ENCODE measurements around the gene AMPD1.
A peak's percentile ranks its signal among the peaks of the same experiment; 100 is the strongest.

AMPD1 gene

DNA sequence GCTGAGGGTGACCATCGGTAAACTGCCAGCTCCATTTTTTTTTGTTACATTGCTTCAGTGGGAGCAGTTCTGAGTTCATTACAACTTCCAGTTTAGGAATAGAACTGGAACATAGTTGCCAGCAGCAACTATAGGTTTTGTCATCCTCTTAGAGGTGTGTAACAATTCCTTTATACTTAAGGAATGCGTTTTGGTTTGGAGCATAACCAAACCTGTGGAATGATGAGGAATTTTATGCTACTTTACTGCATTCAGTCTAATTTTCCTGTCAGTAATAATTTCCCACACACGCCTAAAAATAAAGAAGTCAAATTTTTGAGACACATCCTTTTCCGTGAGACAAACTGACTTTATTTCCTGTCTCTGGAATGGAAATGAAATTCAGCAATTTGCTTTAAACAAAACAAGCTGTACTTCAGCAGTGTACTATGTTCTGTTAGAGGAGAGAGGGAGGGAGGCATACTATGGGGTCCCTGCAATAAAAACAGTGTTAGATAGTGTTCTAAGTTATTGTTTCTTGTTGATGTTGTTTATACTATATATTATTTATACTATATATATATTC is 4.8 kb upstream of the AMPD1 start:
- DNase-seq (ENCODE audit: low read depth in 3 of 3): no peak

DNA sequence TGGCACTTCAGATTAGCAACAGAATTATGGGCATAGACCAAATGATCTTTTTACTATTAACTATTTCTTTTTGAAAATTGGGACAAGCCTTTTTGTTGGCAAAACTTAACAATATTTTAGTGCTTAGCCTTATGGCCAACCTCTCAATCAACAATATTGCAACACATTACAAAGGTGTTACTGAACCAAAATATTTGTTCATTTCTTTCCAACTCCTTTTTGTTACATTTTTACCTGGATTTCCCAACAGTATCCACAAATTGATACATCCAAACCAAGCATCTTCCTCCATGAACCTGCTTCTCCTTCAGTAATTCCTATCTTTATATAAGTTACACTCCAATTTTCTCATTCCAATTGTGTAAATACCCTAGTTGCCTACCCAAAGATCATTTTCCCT is 1.5 kb upstream of the AMPD1 start:
- no peak for DNase-seq (ENCODE audit: low read depth in 3 of 3)

DNA sequence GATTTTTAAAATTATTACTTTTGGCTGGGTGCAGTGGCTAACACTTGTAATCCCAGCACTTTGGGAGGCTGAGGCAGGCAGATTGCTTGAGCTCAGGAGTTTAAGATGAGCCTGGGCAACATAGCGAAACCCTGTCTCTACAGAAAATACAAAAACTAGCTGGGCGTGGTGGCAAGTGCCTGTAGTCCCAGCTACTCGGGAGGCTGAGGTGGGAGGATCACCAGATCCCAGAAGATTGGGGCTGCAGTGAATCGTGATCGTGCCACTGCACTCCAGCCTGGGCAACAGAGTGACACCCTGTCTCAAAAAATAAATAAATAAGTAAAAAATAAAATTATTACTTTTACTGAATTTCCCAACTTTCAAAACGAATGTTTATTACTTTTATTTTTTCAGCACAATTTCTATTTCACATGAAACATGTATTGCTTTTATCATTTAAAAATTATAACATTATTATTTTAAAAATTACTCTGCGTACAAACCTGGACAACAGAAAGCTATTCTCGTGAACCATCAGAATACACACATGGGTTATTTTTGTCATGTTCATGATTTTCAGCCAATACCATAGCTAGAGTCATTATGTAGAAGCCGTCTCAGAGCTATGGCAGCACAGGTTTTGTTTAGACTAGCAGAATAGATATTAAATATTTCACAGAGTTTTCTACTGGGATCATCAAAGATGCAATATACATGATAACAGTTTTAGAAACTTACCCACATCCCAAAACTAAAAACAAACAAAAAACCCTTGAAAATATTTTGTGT is 621 bp downstream of the AMPD1 start:
- no peak for DNase-seq (ENCODE audit: low read depth in 3 of 3)

DNA sequence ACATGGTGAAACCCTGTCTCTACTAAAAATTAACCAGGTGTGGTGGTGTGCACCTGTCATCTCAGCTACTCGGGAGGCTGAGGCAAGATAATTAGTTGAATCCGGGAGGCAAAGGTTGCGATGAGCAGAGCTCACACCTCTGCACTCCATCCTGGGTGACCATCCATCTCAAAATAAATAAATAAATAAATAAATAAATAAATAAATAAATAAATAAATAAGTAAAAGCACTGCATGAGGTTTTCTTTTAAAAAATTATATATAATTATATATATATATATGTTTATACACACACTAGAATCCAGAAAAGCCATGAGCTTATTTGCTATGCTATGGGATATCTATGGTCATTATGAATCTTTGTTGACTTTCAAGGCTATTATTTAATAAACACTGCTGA is 2.4 kb downstream of the AMPD1 start:
- DNase-seq (ENCODE audit: low read depth in 3 of 3): no peak

DNA sequence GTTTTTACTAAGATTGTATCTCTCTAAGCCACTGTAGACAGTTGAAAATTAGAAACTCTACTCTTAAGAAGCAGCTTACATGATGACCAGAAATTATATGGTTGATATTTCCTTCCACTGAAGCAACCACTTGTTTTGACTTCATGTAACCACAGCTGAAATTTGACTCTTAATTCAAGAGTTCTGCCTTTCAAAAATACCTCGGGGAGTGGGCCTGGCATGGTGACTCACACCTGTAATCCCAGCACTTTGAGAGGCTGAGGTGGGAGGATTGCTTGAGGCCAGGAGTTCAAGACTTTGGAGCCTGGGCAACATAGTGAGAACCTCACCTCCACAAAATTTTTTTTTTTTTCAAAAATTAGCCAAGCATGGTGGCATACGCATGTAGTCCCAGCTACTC is 4.3 kb downstream of the AMPD1 start:
- DNase-seq (ENCODE audit: low read depth in 3 of 3): no peak

DNA sequence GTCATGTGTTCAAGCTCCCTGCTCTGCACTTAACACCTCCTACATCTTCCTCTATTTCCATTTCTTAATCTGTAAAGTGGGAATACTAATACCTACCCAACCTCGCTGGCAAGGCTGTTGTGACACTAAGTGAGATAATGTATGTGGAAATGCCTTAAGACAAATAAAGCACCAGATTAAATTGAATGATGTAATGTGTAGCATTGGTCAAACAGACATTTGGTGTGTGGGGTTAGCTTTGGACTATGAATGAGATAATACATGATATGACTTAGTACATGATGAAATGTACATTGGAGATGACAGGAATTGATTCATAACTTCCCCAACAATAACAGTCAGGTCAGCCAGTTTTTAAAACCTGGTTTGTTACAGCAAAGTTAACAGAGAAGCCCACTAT is 5.2 kb downstream of the AMPD1 start:
- DNase-seq (ENCODE audit: low read depth in 3 of 3): no peak

DNA sequence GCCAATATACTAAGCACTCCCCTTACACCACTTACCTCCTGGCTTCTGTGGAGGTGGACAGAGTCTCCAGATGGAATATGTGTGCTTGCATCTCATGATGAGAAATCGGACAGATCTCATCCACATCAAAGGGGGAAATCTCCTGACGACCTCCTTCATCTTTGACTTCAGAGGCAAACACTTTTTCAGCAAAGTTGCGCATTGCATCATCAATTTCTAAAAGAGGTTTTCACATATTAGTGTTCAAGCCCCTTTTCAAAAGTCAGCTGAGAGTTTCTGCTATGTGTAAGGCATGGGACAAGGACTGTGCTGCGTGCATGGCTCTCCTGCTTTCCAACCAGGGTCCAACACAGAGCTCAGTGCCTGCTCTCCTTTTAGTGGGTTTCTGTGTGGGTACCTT is 6.8 kb downstream of the AMPD1 start:
- no peak for DNase-seq (ENCODE audit: low read depth in 3 of 3)

DNA sequence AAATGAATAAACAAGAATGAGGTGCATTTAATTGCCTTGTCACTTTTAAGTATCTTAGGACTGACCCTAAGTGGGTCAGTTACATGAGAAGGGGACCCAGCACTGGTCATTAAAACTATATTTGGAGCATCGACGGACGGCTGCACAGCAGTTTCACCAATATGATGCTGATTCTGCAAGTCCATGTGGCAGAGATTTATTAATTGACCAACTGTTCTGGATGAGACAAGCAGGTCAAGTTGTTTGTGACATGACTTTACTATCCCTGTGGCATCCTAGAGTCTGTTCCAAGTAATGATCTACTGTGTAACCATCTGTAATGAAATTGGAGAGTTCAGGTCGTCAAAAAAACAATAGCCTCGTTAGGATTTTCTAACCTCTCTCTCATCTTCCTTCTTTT is 9.5 kb downstream of the AMPD1 start:
- DNase-seq (ENCODE audit: low read depth in 3 of 3): no peak

DNA sequence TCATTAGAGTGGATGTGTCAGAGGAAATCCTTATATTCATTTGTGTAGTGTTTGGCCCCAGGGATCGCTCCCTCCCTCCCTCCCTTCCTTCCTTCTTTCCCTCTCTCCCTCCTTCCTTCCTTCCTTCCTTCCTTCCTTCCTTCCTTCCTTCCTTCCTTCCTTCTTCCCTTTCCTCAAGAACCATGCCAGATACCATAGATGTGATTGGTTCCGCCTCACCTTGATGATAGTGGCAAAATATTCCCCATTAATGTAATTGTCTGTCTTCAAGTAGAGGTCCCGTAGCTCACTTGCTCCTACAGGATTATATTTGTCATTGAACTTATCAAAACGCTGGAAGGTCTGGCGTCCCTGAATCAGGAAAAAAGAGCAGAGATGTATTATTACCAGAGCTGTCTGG is 17.7 kb downstream of the AMPD1 start:
- no peak for DNase-seq (ENCODE audit: low read depth in 3 of 3)

DNA sequence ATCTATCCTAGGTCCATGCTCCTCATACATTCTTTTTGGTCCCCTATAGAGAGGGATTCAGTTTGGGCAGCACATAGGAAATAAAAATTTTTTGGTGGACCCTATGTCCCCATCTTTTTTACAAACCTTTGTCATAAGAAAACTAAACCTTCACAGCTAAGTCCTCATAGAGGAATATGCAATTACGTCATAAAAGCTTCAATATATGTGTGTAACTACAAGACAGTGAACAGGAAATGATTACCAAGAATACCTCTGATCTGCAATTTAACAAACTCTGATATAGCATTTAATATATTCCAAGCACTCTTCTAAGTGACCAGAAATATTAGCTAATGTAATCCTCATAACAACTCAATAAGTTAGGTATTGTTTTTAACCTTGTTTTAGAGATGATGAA is 19.2 kb downstream of the AMPD1 start:
- DNase-seq (ENCODE audit: low read depth in 3 of 3): no peak

DNA sequence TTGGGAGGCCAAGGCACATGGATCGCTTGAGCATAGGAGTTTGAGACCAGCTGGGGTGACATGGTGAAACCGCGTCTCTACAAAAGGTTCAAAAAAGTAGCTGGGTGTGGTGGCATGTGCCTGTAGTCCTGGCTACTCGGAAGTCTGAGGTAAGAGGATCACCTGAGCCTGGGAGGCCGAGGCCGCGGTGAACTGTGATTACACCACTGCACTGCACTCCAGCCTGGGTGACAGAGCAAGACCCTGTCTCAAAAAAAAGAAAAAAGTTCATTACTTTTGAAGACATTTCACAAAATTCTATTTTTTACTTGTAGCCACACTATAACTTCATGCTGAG is 23.4 kb downstream of the AMPD1 start:
- DNase-seq (ENCODE audit: low read depth in 3 of 3): no peak

DNA sequence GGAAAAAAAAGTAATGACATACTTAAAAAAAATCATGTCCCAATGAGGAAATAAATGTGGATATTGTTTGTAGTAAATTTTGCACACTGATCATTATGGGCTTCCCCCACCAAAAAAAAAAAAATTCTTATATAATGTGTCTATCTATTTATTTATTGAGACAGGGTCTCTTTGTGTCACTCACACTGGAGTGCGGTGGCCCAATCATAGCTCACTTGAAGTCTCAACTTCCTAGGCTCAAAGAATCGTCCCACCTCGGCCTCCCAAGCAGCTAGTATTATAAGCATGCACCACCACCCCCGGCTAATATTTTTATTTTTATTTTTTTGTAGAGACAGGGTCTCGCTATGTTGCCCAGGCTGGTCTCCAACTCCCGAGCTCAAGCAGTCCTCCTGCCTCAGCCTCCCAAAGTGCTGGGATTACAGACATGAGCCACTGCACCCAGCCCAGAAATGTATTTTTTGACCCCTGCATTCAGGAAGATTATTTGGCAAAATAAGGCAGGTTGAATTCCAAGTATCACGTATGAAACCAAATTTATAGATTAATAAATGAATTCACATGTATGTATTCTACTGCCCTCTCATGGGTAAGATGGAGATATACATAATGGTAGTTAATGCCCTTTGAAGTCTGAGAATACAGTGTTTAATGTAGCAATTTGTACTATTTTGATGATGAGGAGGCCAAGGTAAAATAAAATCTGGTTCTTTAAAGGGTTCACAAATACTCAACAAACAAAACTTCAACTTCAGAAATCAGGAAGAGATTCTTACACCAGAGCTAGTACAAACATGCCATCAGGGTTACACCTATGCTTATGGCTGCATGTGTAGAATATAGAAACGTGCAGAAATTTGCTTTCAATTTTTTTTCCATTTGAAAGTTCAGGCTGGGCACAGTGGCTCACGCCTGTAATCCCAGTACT is 24.1 kb downstream of the AMPD1 start:
- no peak for DNase-seq (ENCODE audit: low read depth in 3 of 3)

DNA sequence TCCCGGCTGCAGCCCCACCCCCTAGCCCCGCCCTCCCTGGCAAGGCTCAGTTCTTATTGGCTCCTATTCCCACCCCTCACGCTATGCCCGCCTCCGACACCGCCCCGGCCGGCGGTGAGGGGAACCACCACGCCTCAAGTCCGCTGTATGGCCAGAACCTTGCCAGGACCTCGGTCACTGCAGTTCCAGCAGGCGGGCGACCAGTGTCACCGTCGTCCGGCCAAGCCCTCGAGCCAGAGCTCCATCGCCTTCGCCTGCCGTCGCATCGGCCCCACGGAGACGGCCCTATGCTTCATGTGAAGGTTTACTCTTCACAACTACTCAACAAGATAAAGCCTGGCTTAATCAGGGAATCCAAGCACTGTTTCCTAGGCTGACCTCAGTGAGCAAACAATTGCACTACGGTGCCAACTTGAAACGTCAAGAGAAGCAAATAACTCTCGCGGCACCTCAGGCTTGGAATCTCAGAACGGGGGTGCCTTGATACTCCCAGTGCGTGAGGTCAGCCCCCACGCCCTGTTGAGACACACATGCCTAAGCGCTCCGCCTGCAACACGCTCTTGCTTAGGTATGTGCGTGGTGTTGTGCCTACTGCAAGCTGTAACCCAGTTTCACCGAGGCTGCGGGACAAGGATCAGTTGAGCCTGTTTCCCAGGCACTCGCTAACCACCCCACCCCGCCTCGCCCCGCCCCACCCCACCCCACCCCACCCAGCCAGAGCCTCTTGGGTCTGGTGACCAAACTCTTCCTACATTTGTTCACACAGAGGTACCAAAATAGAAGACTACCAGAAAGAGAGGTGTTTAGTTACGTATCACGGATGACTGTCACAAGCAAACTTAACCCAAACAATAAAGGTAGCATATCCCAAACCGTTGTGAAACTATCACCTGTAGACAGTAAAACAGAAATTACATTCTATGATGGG is 25.0 kb downstream of the AMPD1 start:
- DNase-seq (ENCODE audit: low read depth in 3 of 3): peak; percentile 66 to 90 (median 74)

DNA sequence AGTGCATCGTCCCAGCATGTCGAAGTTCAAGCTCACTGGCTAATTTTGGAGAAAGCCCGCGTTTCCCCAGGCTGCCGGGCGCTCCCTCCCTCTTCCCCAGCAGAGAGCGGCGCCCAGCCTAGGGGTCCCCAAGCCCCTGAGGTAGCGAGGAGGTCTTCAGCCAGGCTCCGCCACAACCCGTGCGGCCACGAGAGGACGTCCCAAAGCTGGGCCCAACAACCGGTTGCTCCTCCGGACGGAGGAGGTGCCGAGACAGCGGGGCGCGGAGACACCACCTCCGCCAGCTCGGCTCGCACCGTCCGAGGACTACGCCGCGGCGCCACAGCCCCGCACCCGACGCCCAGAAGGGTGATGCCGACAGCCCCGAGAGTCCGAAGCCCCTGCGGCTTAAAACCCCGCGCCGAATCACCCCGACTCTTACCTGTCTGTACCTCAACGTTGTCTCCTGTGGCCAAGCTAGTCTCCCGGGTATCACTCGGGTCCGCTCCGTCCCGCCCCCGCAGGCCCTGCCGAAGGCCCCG is 25.7 kb downstream of the AMPD1 start, which contains the start of gene DENND2C:
Gene DENND2C (minus strand): TSS at position 488 of the 521 bp plus-strand sequence. CDS start 44,065 bp downstream, outside the sequence.
- no peak for DNase-seq (ENCODE audit: low read depth in 3 of 3)

DNA sequence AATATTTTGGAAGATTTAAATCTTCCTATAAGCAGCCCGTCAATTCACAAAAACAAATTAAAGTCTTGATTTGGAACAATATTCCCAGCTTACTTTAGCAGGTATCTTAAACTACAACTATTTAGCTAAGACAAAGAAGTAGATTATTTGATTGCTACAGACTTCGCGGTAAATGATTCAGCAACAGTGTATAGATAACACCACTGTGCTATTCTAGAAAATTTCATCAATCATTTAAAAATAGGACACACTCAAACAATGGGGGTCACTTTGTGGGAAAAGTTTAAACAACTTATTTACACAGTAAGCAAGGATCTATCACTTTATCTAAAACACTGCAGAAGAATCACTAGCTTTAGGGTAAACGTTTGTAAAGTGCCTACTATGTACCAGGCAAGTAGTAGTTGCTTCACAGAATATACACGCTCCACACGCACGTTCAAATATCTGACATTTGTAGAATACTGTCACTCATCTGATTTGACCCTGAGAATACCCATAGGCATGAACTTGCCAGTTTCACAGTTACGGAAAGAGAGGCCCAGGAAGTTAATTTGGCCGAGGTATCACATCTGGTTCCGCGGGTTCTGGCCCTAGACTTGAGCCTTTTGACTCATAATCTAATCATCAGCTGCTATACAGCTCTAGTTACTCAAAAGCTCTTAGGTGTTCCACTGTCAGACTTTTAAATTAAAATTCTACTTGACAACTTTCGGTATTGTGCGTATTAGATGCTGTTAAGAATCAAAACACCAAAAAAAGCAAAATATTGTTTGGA is 26.4 kb downstream of the AMPD1 start:
- no peak for DNase-seq (ENCODE audit: low read depth in 3 of 3)

DNA sequence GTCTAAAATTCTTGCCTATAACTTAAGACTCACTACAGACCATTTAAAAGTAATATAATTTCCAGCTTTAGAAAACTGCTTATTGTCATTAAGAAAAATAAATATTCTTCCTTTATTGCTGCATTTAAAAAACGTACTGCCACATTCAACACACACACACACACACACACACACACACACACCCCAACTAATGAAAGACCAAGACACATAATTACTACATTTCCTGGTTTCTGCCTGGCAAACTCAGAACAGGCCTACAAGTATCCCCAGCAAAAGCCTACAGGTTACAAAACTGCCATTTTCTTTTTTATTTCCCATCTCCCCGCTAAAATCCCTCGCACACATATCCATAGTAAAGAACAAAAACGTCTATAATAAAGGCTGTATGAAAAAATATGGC is 27.0 kb downstream of the AMPD1 start:
- DNase-seq (ENCODE audit: low read depth in 3 of 3): no peak

DNA sequence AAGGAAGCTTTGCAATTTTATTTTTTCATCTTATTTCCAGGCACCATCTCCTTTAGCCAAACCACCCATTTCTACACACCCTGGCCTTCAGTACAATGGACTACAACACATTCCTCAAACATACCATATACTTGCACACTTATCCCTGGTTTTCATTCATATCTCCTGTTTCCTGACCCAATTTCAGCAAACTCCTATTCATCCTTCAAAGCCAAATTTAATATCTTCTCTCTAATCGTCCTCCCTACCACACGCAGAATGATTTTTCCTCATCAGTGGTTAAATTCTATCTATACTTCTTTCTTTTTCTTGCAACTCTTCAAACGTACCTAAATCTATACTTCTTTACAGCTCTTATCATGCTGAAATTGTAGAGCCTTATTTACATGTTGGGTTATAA is 28.4 kb downstream of the AMPD1 start:
- DNase-seq (ENCODE audit: low read depth in 3 of 3): no peak

DNA sequence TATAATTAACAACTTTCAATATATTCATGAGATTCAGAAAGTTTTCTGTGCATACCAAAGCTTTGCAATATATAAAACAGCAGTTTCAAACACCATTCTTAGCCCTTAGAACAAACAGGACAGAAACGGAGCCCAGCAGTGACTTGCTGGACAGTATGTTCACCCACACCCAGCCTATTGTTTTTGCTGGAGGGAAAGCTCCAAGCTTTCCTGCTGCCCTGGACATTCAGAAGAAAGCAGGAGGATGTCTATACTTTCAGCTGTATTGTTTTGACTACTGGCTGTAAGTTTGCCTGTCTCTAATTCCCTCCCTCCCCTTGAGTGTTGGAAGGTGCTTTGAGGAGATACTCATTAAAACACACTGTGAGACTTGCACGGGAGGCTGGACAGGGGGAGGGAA is 35.1 kb downstream of the AMPD1 start:
- no peak for DNase-seq (ENCODE audit: low read depth in 3 of 3)

DNA sequence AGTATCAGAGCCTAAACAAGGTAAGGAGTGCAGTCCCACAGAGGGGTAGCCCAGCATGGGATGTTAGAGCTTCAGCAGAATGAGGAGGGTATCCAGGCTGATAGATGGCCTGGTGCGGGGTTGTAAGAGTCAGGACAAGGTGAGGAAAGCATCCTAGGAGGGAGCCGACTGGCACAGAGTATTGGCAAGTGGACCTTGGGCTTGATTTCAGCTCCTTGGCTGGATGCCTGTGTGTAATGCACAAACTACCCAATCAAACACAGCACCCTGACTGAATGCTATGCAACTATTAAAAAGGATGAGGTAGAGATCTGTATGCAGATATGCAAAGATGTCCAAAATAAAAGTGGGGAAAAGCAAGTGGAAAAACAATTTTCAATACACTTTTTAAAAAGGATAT is 43.5 kb downstream of the AMPD1 start:
- no peak for DNase-seq (ENCODE audit: low read depth in 3 of 3)

DNA sequence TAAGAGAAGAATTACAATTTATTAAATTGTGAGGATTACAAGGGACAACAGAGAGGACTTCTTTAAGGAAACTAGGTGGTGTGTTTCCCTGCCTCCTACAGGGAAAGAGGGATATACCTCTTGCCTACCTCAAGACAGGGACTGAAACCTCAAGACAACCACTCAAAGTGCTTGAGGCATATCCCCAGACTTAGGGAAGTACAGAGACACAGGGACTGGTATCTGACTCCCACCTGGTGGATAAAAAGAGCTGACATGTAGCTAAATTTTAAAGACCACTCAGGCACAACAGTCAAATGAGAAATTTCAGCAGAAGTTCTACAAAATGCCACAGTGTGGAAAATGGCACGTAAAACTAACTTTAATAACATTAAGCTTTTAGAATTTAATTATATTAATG is 46.8 kb downstream of the AMPD1 start:
- no peak for DNase-seq (ENCODE audit: low read depth in 3 of 3)

DNA sequence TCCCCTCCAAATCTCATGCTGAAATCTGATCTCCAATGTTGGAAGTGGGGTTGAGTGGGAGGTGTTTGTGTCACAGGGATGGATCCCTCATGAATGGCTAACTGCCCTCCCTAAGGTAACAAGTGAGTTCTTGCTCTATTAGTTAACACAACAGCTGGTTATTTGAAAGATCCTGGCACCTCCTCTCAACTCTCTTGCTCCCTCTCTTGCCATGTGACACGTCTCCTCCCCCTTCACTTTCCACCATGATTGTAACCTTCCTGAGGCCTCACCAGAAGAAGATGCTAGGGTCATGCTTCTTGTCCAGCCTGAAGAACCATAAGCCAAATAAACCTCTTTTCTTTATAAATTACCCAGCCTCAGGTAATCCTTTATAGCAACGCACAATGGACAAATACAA is 54.0 kb downstream of the AMPD1 start:
- no peak for DNase-seq (ENCODE audit: low read depth in 3 of 3)
